GM21717 (cell line): ENCODE measurements around the gene KCTD3.

ENCODE experiments used
- ATAC-seq: cut with Tn5 transposase; IDR thresholded peaks from one replicate; pipeline ENCODE4 v1.9.1; 2021; ENCODE audit warnings: mild to moderate bottlenecking, moderate library complexity; ENCODE audit not compliant: unreplicated experiment

Gene KCTD3

DNA sequence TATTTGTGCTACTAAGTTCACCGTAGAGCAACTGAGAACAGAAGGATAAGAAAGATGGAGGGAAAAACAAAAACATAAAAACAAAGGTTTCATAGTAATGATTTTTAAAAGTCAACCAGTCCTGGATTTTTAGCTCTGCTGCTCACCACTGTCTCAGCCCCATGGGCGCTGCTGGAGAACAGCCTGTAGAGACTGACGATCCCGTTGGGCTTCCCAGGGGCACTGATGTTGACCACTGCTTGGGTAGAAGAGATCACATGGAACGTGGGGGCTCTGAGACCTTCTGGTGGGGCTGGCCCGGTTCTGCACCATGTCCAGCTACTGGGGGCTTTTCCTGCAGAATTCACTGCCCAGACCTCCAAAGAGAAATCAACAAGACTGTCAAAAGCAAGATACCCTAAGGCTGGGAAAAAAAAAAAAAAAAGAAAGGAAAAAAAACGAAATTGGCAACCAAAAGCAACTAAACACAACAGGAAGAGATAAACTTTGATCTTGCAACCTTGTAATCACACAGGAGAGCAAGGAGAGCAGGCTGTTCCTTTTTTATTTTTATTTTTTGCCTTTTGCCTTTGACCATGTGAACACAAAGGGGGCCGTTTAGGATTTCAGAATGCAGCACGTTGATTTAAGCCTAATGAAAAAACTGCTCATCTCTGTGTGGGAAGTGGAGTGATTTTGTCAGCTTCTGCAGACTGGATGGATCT, 83.5 kb downstream of the KCTD3 start:
- ATAC-seq = no peak

GRCh38 chr1:215651867-215652266, 84.8 kb downstream of the KCTD3 start:
- ATAC-seq = no peak

GRCh38 chr1:215652371-215652770, 85.3 kb downstream of the KCTD3 start:
- ATAC-seq = no peak

DNA sequence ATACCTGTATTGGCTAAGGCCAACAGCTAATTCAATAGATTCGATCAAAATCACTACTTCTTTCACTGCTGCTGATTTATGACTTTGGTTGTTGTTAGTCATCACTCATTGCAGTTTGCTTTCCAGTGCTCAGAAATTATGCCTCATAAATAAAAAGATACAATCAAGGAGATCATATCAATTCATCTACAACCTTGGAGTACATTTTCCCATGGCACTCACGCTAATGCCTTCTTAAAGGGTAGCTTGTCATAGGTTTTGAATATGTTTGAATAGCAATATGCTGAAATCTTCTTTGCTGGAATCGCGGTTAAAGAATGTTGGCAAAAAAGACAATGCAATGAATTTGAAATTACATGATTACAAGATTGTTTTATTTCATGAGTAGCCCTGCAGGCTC, 89.9 kb downstream of the KCTD3 start:
- no peak for ATAC-seq

GRCh38 chr1:215660259-215660658, 93.2 kb downstream of the KCTD3 start:
- ATAC-seq = no peak

DNA sequence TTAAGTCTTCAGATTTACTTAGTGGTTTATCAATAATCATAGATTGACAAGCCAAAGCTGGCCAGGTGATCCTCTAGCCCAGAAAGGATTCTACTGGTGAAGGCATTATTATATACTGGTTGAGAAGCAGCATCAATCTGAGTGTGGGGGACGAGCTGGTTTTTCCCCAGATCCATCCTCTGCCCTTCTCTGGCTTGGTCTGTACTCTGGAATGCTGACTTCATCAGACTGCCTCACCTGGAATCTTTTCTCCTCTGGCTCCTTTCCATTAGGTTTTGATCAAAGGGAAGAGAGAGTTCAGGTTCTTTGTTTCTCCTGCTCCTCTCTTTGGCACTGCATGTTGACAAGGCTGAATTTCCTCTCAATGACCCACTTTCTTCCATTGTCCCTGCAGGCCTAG, 93.9 kb downstream of the KCTD3 start:
- no peak for ATAC-seq

DNA sequence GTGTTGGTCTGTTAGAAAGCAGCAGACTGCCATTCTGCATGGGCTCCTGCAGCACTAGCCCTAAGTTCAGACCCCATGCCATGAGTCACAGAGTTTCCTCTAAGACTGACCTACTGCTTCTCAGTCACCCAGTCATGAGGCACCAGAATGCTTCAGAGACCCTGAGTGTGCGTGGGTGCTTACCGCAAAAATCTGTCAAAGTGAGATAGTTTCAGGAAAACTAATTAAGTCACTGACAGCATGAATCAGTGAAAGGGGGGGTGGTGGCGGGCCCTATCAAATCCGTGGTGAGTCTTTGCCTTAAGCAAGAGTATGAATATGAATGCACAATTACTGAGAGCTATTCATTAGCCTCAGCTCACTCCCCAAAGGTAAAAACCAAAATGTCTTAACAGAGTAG, 98.1 kb downstream of the KCTD3 start:
- ATAC-seq = peak; percentile 49

GRCh38 chr1:215667761-215668160, 100.7 kb downstream of the KCTD3 start:
- no peak for ATAC-seq

DNA sequence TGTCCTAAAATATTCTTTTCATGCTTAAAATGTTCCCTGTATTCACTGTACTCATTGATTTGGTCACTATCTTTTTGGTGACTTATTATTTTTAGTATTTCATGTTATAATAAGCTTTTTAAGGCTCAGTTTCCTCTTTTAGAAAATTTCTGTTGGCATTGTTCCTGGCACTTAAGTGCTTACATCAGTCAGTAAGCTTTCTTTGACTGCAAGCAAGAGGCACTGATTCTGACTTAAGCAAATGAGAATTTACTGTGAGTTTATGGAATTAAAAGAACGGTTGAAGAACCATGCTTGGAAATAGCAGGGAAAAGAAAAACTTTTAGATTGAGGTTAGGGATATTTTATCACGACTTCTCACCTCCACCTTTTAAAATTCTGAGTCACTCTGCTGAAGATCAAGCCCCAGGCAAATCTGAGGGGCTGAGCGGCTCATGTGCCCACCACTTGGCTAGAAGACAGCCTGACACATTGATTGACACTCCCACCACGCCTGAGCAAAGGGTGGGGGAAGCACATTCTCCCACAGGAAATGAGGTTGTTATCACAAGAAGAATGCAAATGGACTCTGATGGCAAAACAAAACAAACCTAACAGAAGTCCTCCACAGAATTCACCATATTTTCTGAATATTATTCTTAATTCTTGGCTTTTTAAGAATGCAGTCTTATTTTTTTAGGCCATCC, 102.8 kb downstream of the KCTD3 start:
- no peak for ATAC-seq
